HG02840 (cell line): ENCODE data around the gene CLDN22.

ENCODE experiments used
- ATAC-seq: cut with Tn5 transposase; IDR thresholded peaks from one replicate; pipeline ENCODE4 v1.9.1; 2021; ENCODE audit warnings: mild to moderate bottlenecking, moderate library complexity, moderate number of reproducible peaks; ENCODE audit not compliant: unreplicated experiment, low FRiP score

Gene CLDN22

DNA sequence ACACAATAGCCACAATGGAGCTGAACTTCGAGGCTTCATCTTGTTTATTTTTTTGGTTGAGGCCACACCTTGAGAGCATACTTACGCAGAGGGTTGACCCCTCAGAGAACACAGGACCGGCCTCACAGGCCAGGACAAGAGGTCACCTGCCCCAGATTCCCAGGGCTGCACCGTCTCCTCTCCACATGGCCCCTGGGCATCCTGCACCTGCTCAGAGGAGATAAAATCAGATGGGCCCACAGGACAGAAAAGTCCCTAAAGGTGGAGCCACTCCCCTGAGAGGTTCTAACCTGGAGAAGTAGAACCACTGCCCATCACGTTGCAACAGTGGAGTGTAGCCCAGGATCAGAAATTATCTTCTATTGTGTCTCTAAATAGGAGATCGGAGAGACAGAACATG lies 3.2 kb upstream of the CLDN22 start:
- ATAC-seq = no peak

GRCh38 chr4:183322326-183322725 lies 2.2 kb upstream of the CLDN22 start, which contains the start of gene CLDN24:
CLDN24 (minus strand) TSS chr4:183322426; CDS start chr4:183322426, 0 bp downstream.
- no peak for ATAC-seq

- no peak for ATAC-seq
Observed at GRCh38 chr4:183321516-183321915, 1.4 kb upstream of the CLDN22 start.

- no peak for ATAC-seq
Observed at GRCh38 chr4:183321079-183321478, 1.0 kb upstream of the CLDN22 start.

DNA sequence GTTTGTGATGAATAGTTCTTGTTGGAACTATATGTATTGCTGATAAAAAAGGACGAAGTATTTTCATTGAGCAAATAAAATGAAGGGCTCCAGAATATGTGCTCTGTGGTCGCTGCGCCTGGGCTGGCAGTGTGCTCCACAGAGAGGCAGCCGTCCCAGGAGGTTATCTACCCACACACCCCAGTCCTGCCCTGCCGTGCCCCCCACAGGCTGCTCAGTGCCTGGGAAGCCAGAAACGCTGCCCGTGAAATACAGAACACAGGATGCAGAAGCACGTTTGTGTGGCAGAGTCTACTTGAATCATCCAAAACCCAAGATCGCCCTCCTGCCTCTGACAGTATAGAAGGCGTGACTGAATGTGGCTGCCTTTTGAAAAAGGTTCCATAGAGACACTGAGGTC lies 1.4 kb downstream of the CLDN22 start:
- ATAC-seq = no peak

DNA sequence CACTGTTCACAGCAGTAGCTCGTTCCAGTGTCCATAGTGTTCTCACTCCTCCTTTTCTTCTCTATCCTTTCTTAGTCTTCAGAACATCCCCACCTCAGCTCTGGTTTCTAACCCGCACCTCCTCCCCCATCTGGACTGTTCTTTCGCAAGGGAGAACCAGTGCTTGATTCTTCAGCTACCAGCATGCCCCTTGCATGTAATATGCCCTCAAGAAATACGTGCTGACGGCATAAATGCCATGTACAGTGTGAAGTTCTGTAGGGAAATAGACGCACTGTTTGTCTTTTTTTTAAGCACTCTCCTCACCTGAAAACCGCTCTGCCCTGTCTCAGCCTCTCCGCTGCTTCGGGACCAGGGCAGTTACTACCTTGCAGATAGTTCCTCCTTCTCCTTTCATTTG lies 5.3 kb downstream of the CLDN22 start:
- no peak for ATAC-seq

GRCh38 chr4:183314336-183314735 lies 5.7 kb downstream of the CLDN22 start:
- no peak for ATAC-seq

GRCh38 chr4:183312841-183313240 lies 7.2 kb downstream of the CLDN22 start:
- ATAC-seq = no peak

DNA sequence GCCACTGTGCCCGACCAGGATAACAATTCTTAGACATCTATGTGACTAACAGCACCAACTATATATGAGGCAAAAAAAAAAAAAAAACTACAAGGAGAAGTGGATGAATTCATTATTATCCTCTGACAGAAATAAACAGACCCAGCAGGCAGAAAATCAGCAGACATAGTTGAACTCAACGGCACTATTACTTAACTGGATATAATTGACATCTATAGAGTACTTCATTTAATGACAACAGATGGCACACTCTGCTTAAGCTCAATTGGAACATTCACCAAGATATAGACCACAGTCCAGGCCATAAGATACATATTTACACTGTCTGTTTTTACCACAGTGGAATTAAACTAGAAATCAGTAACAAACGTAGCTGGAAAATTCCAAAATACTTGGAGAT lies 13.3 kb downstream of the CLDN22 start:
- no peak for ATAC-seq

- ATAC-seq = no peak
Observed at GRCh38 chr4:183304538-183304937, 15.5 kb downstream of the CLDN22 start.

GRCh38 chr4:183304067-183304466 lies 16.0 kb downstream of the CLDN22 start:
- ATAC-seq = no peak

- ATAC-seq = no peak
Observed at GRCh38 chr4:183303301-183303700, 16.8 kb downstream of the CLDN22 start.

DNA sequence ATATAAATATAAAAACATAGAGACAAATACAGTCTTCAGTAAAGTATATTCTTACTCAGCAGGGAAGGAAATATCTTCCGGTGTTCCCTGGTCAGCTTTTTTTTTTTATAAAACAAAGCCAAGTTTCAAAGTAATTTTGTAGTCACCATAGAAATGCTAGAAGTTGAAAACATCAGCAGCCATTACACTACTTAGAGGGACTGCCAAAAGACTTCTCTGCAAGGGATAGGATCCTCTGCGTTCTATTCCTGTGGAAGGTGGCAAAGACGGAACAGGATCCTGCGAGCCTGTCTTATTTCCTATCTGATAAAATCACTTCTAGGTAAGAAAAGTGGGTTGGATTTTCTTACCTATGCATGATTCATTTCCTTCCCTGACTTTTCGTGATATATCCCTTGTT lies 19.4 kb downstream of the CLDN22 start:
- ATAC-seq = no peak

GRCh38 chr4:183300070-183300469 lies 20.0 kb downstream of the CLDN22 start:
- no peak for ATAC-seq

- no peak for ATAC-seq
Observed at GRCh38 chr4:183299464-183299863, 20.6 kb downstream of the CLDN22 start.

- peak; percentile 75 for ATAC-seq
Observed at GRCh38 chr4:183297675-183298074, 22.4 kb downstream of the CLDN22 start.

GRCh38 chr4:183295711-183296110 lies 24.4 kb downstream of the CLDN22 start:
- no peak for ATAC-seq

- no peak for ATAC-seq
Observed at GRCh38 chr4:183291070-183291469, 29.0 kb downstream of the CLDN22 start.

DNA sequence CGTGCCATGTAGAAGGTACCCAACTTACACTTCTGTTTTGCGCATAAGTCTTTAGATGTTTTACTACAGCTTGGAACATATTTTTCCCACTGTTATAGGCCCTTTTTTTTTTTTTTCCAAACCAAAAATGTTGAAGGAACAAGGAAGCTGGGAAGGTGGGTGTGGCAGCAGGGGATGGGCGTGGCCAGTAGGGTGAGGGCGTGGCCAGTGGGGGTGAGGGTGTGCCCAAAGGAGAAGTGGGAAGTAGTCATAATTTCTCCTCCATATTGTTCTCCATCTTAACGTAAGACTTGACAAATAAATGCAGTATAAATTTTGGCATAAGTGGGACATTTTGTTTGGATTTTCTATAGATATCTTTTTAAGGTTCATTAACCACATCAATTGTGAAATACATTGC lies 30.4 kb downstream of the CLDN22 start:
- no peak for ATAC-seq

DNA sequence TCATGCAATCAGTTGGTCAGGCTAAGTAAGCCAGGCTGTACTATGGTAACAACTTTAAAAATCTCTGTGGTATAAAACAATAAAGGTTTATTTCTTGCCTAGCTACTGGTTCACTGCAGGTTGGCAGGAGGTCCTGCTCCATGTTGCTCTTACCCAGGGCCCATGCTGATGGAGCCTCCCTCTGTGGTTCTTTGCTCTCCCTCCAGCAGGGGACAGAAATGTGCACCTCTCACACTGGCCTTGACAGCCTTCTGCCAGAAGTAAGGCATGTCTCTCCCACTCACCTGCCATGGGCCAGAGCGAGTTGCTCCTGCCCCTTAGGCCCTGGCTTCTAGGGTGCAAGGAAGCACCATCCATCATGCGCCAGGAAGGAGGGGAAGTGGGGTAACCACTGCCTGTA lies 31.1 kb downstream of the CLDN22 start:
- no peak for ATAC-seq

GRCh38 chr4:183287677-183288076 lies 32.4 kb downstream of the CLDN22 start:
- peak; percentile 80 for ATAC-seq

- ATAC-seq = peak; percentile 77
Observed at GRCh38 chr4:183287309-183287659, 32.8 kb downstream of the CLDN22 start.

GRCh38 chr4:183286590-183287308 lies 33.3 kb downstream of the CLDN22 start:
- ATAC-seq = peak; percentile 21
